ENCODE data around the gene CYB5A.
A peak's percentile ranks its signal among the peaks of the same experiment; 100 is the strongest.
"Not testable (repeated sequence)": the region's sequence is repeated elsewhere in the genome, so short reads cannot be mapped to it uniquely, and the experiment has no call there.

Gene CYB5A

GRCh38 chr18:74291771-74292540, at the start of gene CYB5A:
TSS of gene CYB5A (minus strand) at chr18:74291963. CDS start at chr18:74291875, 88 bp downstream.
- peak; percentile 95 for DNase-seq

- DNase-seq, result no peak
Observed at GRCh38 chr18:74337912-74338309, 46.1 kb upstream of the CYB5A start.

GRCh38 chr18:74337155-74337911, 45.6 kb upstream of the CYB5A start:
- DNase-seq, result no peak

GRCh38 chr18:74336656-74337055, 44.9 kb upstream of the CYB5A start:
- DNase-seq, result no peak

- DNase-seq, result no peak
Observed at GRCh38 chr18:74334242-74334893, 42.6 kb upstream of the CYB5A start.

- DNase-seq, result no peak
Observed at GRCh38 chr18:74333091-74333490, 41.3 kb upstream of the CYB5A start.

- peak; percentile 23 for DNase-seq
Observed at GRCh38 chr18:74331404-74331803, 39.6 kb upstream of the CYB5A start.

- no peak for DNase-seq
Observed at GRCh38 chr18:74329688-74330205, 38.0 kb upstream of the CYB5A start.

- DNase-seq, result no peak
Observed at GRCh38 chr18:74328206-74328605, 36.4 kb upstream of the CYB5A start.

GRCh38 chr18:74326791-74327190, 35.0 kb upstream of the CYB5A start:
- DNase-seq, result not testable (repeated sequence)

GRCh38 chr18:74326231-74326630, 34.5 kb upstream of the CYB5A start:
- no peak for DNase-seq

- no peak for DNase-seq
Observed at GRCh38 chr18:74316257-74317170, 24.8 kb upstream of the CYB5A start.

- no peak for DNase-seq
Observed at GRCh38 chr18:74315464-74316256, 23.9 kb upstream of the CYB5A start, which contains the start of gene C18orf63. TSS of gene C18orf63 (plus strand) at chr18:74315839. CDS start at chr18:74317866, 2,027 bp downstream.

- no peak for DNase-seq
Observed at GRCh38 chr18:74314759-74315463, 23.1 kb upstream of the CYB5A start.

GRCh38 chr18:74311000-74311399, 19.2 kb upstream of the CYB5A start:
- no peak for DNase-seq

GRCh38 chr18:74310411-74310810, 18.6 kb upstream of the CYB5A start:
- DNase-seq, result no peak

GRCh38 chr18:74303936-74304335, 12.2 kb upstream of the CYB5A start:
- DNase-seq, result no peak

GRCh38 chr18:74303306-74303705, 11.5 kb upstream of the CYB5A start:
- no peak for DNase-seq

- no peak for DNase-seq
Observed at GRCh38 chr18:74299746-74300145, 8.0 kb upstream of the CYB5A start.

GRCh38 chr18:74299162-74299561, 7.4 kb upstream of the CYB5A start:
- DNase-seq, result no peak

- DNase-seq, result no peak
Observed at GRCh38 chr18:74294526-74294925, 2.8 kb upstream of the CYB5A start.

Measured in NCI-H1105 treated with DMSO at 0.1 percent for 48 hours (cell line).